Measurements from ENCODE around the gene ZNF532.
"Not testable (repeated sequence)": the region's sequence is repeated elsewhere in the genome, so short reads cannot be mapped to it uniquely, and the experiment has no call there.

The ZNF532 gene

GRCh38 chr18:59011786-59012185 lies 147.1 kb downstream of the ZNF532 start:
- no peak for DNase-seq

- DNase-seq: no peak
Observed at GRCh38 chr18:59012815-59013705, 148.4 kb downstream of the ZNF532 start.

- DNase-seq: no peak
Observed at GRCh38 chr18:59013744-59014143, 149.1 kb downstream of the ZNF532 start.

GRCh38 chr18:59015531-59016152 lies 151.0 kb downstream of the ZNF532 start:
- no peak for DNase-seq

GRCh38 chr18:59021500-59021899 lies 156.8 kb downstream of the ZNF532 start:
- DNase-seq: peak; percentile 9

- DNase-seq: peak; percentile 72
Observed at GRCh38 chr18:59022167-59022945, 157.7 kb downstream of the ZNF532 start.

GRCh38 chr18:59024829-59025228 lies 160.2 kb downstream of the ZNF532 start:
- no peak for DNase-seq

GRCh38 chr18:59025532-59025931 lies 160.9 kb downstream of the ZNF532 start:
- not testable (repeated sequence) for DNase-seq

GRCh38 chr18:59026364-59026763 lies 161.7 kb downstream of the ZNF532 start:
- no peak for DNase-seq

GRCh38 chr18:59026831-59027410 lies 162.2 kb downstream of the ZNF532 start:
- no peak for DNase-seq

- no peak for DNase-seq
Observed at GRCh38 chr18:59029663-59030429, 165.2 kb downstream of the ZNF532 start.

GRCh38 chr18:59032308-59032707 lies 167.6 kb downstream of the ZNF532 start:
- no peak for DNase-seq

- DNase-seq: no peak
Observed at GRCh38 chr18:59033359-59033758, 168.7 kb downstream of the ZNF532 start.

- no peak for DNase-seq
Observed at GRCh38 chr18:59033974-59034373, 169.3 kb downstream of the ZNF532 start.

- no peak for DNase-seq
Observed at GRCh38 chr18:59035591-59035990, 170.9 kb downstream of the ZNF532 start.

Measured in DMS 273 treated with DMSO at 0.1 percent for 48 hours (cell line).